Stimulated activated CD8-positive, alpha-beta memory T cell treated with anti-CD3 and anti-CD28 coated beads, Interleukin-7, amount 100 ng/mL, for 48 hours (primary cell): ENCODE results near the gene TTC1.
"Not testable (repeated sequence)": the region's sequence is repeated elsewhere in the genome, so short reads cannot be mapped to it uniquely, and the experiment has no call there.

ENCODE experiments used
- DNase-seq, 2 donors: peaks; one replicate each; pipeline ENCODE4 v3.0.0-alpha.2; 2020; ENCODE audit warnings: low read depth in 1 of 2; ENCODE audit errors: extremely low read depth in 1 of 2

Gene TTC1

DNA sequence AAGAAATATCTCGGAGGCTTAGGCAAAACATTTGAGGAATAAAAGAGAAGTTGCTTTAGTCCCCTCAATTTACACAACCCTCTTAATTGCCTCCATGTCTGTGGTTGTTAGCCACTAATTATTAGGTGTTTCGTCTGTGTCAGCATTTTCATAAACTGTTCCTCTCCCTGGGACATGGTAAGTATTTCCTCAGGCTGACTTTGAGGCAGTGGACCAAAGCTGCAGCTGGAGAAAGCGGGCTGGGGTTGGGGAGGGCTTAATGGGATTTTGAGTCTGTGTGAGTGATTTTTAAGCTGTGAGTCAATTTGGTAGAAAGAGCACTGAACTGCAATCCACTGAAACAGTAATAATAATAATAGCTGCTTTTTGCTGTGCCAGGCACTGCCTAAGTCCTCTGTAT lies 13.0 kb upstream of the TTC1 start:
- DNase-seq, result no peak

- no peak for DNase-seq
Observed at GRCh38 chr5:160001457-160001856, 7.5 kb upstream of the TTC1 start.

DNA sequence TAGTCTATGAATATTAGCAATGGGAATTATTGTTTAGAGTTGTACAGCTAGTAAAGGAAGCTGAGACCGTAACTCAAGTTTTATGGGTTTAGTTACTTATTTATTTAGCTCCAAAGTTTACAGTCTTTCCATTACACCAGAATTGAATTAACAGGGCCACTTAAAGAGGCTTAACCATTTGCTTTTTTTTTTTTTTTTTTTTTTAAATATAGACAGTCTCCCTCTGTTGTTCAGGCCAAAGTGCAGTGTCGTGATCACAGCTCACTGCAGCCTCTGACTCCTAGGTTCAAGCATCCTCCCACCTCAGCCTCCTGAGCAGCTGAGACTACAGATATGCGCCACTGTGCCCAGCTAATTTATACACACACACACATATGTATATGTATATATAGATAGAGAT lies 1.4 kb upstream of the TTC1 start:
- DNase-seq, result no peak

DNA sequence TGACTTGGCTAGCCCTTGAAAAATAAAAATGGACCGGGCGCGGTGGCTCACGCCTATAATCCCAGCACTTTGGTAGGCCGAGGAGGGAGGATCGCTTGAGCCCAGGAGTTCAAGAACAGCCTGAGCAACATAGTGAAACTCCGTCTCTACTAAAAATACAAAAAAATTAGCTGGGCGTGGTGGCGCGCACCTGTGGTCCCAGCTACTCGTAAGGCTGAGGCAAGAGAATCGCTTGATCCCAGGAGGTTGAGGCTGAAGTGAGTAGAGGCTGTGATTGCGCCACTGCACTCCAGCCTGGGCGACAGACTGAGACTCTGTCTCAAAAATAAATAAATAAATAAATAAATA lies 436 bp upstream of the TTC1 start:
- DNase-seq, result not testable (repeated sequence)

DNA sequence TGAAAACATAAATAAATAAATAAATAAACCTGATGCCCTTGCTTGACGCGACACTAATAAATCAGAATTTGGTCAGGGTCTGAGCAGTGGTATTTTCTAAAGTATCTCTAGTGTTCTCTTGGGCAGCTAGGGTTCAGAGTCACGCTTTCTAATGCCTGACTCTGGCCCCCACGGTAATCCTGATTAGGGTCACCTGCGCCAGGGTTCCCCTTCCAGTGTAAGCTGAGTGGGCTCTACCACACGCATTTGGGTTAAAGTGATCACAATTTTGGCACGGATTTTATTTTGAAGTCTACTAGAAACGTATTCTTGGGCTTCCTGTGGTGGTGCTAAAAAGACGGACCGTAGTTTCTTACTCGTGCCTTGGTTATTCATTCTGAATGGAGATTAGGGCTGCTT lies 651 bp downstream of the TTC1 start:
- no peak for DNase-seq

- DNase-seq, result no peak
Observed at GRCh38 chr5:160011471-160011870, 2.5 kb downstream of the TTC1 start.

- DNase-seq, result not testable (repeated sequence)
Observed at GRCh38 chr5:160014197-160014596, 5.3 kb downstream of the TTC1 start.

GRCh38 chr5:160018945-160019625 lies 10.1 kb downstream of the TTC1 start:
- no peak for DNase-seq

DNA sequence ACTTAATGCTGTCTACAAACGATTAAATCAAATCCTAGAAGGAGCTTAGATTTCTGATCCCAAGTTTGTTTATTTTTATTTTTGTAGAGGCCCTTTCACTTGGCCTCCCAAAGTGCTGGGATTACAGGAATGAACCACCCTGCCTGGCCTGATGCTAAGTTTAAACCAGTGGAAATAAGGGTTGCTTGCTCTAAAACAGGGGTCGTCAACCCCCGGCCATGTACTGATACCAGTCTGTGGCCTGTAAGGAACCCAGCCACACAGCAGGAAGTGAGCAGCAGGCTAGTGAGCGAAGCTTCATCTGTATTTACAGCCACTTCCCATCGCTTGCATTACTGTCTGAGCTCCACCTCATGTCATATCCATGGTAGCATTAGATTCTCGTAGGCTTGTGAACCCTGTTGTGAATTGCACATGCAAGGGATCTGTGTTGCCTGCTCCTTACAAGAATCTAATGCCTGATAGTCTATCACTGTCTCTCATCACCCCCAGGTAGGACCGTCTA lies 11.4 kb downstream of the TTC1 start:
- DNase-seq, result no peak

DNA sequence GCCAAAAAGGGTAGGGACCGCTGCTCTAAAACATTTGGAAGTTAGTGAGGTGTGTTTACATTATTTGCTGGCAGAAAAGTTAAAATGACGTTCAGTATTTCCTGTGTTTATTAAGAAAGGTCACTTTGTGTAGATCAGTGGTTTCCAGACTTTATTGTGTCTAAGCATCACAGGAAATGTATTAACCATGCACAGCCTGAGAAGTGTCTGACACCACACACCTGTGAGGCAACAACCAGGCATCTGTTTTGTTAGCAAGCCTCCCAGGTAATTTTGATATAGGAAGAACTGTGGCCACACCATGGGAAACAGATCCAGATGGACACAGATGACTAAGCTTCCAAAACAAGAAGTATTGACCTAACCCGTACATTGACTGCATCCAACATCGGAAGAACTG lies 12.0 kb downstream of the TTC1 start:
- DNase-seq, result no peak

DNA sequence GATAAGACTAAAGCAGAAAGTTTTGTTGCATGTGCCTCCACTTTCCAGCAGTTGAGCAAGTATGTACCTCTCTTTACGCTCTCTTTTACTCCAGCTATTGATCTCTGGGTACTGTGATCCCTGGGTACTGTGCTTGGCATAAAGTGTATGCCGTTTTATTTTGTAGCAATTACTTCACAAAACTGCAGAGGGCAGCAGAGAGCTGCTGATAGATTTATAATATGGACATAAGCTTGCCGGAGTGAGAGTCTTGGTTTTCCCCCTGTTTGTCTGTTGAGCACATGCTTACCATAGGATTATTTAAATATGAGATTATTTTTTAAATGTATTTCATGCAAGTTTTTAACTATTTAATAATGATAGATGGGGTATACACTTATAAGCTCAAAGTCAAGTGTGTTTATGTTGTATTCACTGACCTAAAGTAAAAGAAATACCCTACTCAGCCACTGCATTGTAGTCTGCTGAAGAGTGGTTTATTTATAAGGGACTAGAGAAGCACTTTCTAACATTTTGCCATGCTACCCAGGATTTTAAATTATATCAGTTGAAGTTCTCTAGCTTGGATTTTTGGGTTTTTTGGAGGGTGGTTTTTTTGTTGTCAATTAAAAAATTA lies 13.0 kb downstream of the TTC1 start:
- DNase-seq, result peak in 1 of 2 donors; percentile 12

- DNase-seq, result no peak
Observed at GRCh38 chr5:160023007-160023907, 14.3 kb downstream of the TTC1 start.

GRCh38 chr5:160023908-160024630 lies 15.1 kb downstream of the TTC1 start:
- DNase-seq, result no peak

DNA sequence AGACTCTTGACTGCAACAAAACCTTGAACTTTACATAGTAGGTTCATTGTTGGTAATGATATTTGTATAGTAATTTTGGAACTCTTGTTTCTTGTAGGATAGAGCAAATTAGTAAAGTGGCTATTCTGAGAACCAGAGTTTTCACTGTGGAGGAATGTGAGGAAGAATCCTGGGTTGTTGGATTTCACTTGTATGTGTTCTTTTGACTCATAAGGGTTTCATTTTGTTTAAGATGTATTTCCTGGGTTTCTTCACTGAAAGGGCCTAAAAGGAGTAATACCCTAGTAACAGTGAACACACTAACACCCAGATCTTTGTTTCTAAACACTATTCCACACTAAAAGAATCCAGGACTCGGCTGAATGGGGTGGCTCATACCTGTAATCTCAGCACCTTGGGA lies 20.1 kb downstream of the TTC1 start:
- no peak for DNase-seq

- DNase-seq, result no peak
Observed at GRCh38 chr5:160029540-160030139, 20.7 kb downstream of the TTC1 start.

GRCh38 chr5:160030631-160031377 lies 21.9 kb downstream of the TTC1 start:
- no peak for DNase-seq

- no peak for DNase-seq
Observed at GRCh38 chr5:160033546-160034252, 24.8 kb downstream of the TTC1 start.

DNA sequence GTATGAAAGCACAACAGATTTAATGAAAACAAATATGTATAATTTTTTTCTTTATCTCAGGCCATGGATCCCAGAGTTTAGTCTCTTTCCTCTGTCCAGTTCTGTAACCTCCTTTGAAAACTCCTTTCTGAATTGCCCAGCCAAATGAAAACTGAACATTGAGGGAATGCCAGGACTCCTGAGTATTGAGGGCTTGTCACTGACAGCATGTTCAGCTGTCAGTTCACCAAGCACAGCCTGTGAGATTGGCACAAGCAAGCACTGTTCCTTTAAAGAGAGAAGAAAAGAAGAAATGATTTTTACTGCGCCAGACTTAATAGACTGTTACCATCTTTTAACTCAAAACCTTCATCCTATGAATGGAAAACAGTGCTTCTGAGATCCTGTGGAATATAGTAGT lies 27.3 kb downstream of the TTC1 start:
- no peak for DNase-seq

DNA sequence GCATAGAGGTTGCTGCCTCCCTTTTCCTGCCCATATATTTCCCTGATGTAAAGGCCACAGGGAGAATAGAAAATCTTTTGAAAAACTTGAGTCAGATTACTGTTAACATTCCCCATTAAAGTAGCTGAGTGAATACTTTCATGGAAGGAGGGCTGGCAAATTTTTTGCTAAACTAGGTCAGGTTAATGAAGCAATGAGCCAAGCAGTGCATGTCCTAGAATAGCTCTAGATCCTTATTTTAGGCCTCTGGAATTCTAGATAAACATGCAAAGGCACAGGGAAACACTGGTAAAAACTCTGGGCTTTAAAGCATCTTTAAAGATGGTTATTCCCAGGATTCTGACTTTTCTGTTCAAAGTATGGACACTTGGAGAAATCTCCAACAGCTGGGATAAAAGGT lies 27.9 kb downstream of the TTC1 start:
- DNase-seq, result no peak
